OCI-LY3 (cell line): Measurements from ENCODE around the gene FBN3.

Experiments
- EZH2phosphoT487 ChIP-seq: fragments of 200-600 bp; shearing (Covaris generic); IDR thresholded peaks from 2 replicates; pipeline ENCODE4 v1.6.1; 2018; ENCODE audit warnings: antibody characterized with exemption, mixed run types, low read depth
- TF ChIP-seq, protein P1 (sequence below): fragments of 200-600, 300-600 bp; sonication (generic); IDR thresholded peaks from 2 replicates; pipeline ENCODE4 v1.5.1; 2014; ENCODE audit warnings: antibody characterized with exemption, low read length, low read depth

DNA sequence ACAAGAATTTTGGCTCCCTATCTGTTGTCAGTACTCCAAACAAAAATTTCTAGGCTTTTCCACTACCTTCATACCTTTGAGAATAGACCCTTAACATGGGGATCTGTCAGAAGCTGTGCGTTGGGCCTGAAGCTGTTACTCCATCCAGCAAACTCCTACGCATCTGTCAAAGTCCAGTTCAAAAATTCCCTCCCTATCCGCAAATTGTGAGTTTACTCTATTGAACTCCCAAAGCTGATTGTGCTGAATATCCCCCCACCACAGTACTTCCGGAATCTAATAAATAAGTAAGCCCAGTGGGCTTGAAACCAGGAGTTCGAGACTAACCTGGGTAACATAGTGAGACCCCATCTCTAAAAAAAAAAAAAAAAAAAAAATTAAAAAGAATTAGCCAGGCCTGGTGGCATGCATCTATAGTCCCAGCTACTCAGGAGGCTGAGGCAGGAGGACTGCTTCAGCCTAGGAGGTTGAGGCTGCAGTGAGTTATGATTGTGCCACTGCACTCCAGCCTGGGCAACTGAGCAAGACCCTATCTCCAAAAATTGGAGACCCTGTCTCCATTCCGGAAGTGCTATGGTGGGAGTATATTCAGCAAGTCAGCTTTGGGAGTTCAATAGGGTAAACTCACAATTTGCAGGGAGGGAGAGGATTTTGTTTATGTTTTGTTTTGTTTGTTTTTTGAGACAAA lies 930 bp upstream of the FBN3 start:
- TF ChIP-seq, protein P1, sequence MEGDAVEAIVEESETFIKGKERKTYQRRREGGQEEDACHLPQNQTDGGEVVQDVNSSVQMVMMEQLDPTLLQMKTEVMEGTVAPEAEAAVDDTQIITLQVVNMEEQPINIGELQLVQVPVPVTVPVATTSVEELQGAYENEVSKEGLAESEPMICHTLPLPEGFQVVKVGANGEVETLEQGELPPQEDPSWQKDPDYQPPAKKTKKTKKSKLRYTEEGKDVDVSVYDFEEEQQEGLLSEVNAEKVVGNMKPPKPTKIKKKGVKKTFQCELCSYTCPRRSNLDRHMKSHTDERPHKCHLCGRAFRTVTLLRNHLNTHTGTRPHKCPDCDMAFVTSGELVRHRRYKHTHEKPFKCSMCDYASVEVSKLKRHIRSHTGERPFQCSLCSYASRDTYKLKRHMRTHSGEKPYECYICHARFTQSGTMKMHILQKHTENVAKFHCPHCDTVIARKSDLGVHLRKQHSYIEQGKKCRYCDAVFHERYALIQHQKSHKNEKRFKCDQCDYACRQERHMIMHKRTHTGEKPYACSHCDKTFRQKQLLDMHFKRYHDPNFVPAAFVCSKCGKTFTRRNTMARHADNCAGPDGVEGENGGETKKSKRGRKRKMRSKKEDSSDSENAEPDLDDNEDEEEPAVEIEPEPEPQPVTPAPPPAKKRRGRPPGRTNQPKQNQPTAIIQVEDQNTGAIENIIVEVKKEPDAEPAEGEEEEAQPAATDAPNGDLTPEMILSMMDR, result no peak
- TF ChIP-seq EZH2phosphoT487, result no peak
